GM12874 (cell line): ENCODE data around the gene ASIC4.

Source experiments
- TF ChIP-seq, protein P1 (sequence below): IDR thresholded peaks from 2 replicates; pipeline ENCODE4 v1.5.1; 2011; ENCODE audit warnings: low read depth, mild to moderate bottlenecking, control low read depth, low read length, moderate library complexity; ENCODE audit not compliant: insufficient read depth

ASIC4 gene

DNA sequence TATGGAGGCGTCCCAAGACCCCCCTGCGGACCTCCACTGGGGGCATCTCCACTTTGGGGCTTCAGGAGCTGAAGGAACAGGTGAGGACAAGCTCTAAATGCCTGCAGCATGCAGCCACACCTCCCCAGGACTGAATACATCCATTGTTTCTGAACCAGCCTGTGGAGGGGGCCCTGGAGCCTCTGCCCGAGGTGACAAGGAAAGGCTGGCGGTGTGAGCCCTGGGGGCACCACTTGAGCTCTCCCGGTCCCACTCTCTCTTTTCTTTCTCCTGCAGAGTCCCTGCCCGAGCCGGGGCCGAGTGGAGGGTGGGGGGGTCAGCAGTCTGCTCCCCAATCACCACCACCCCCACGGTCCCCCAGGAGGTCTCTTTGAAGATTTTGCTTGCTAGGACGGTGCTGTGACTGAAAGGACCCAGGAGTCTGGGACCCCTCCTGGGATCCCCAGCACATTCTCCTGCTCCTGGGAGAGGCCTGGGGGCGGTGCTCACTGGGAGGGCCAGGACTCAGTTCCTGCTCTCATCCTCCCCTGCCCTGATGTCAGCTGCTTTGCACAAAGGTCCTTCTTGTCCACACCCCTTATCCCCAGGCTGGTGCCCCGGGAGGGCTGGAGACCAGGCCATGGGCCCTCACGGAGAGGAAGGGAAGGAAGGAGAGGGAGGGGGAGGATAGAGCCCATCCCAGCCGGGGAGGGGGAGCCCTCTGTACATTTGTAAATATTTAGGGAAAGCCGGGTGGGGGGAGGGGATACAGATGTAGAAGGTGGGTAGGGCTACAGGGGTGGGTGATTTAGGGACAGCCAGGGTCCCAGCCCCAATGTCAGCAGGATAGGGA lies 23.6 kb downstream of the ASIC4 start:
- TF ChIP-seq, protein P1, sequence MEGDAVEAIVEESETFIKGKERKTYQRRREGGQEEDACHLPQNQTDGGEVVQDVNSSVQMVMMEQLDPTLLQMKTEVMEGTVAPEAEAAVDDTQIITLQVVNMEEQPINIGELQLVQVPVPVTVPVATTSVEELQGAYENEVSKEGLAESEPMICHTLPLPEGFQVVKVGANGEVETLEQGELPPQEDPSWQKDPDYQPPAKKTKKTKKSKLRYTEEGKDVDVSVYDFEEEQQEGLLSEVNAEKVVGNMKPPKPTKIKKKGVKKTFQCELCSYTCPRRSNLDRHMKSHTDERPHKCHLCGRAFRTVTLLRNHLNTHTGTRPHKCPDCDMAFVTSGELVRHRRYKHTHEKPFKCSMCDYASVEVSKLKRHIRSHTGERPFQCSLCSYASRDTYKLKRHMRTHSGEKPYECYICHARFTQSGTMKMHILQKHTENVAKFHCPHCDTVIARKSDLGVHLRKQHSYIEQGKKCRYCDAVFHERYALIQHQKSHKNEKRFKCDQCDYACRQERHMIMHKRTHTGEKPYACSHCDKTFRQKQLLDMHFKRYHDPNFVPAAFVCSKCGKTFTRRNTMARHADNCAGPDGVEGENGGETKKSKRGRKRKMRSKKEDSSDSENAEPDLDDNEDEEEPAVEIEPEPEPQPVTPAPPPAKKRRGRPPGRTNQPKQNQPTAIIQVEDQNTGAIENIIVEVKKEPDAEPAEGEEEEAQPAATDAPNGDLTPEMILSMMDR: no peak

DNA sequence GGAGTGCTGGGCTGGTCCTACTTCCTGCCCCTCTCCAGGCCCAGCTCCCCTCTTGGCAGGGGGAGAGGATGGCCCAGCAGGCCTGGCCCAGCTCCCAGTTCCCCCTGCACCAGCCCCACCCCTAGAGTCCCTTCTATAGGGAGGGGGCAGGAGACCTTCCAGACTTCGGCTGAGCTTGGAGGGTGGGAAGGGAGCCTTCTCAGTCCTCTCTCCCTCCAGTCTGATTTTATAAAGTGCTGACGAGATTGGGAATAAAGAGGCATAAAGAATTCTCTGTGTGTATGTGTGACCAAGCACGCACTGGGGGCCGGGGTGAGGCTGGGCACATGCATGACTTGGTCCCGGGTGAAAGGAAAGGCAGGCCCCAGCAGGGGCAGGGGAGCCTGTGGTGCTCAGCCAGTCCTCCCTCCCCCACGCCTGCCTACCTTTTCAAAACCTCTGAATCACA lies 24.2 kb downstream of the ASIC4 start:
- TF ChIP-seq, protein P1: no peak

DNA sequence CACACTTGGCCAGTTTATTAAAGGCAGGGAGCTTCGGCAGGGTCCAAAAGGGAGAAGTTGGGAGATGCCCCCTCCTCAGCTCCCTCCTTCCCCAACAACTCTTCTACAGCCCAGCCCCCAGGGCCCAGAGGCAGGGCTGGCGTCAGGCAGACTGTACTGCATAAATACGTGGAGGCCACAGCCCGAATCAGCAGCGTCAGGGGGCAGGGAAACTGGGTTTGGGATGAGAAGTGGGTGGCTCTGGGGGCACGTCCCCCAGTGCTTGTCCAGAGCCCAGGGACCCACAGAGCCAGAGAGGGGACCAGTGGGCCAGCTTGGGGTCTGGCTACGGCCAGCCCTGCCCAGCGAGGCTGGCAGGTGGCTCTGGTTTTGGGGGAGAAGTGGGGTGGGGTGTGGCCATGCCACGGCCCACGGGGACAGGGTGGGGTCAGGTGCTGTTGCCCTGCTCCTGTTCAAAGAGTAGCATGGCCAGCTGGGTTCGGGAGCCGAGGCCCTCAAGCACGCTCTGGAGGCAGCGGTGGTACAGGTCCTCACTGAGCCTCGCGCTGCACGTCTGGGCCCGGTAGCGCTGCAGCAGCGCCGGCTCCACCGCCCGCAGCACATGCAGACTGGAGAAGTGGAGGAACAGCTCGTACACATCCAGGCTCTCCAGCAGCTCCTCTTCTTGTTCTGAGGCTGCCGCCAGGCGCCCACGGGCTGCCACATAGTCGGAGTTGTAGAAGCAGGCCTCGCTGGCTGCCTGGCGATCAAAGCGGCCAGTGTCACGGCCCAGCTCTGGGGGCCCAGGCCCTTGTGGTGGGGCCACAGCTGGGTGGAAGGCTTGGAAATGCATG lies 24.9 kb downstream of the ASIC4 start:
- TF ChIP-seq, protein P1: no peak

DNA sequence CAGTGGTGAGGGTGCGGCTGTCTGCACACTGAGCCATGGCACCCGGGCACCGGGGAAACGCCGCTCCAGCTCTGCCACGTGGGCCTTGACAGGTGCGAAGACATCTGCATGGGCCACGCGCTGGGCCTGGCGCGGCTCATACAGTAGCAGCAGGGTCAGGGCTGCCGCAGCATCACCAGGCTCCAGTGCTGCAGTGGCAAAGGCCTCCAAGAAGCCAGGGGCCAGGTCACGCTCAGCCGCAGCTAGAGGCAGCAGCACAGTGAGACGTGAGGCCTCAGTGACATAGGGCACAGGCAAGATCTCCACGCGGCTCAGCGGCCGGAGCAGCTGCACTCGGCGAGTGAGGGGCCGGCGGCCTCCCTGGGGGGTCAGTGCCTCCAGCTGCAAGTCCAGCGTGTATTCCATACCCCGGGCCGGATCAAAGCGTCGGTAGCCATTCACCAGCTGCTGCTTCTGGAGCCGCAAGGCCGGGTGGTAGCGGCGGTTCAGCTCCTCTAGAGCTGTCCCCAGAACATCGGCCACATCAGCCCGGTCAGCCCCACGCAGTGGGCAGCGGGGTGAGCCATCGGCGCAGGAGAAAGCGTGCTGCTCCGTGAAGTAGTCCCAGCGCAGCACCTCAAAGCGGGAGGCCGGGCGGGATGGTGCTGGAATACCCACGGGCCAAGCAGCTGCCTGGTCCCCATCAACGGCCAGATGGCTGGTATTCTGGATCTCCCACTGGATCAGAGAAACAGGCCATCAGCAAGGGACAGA lies 25.8 kb downstream of the ASIC4 start:
- TF ChIP-seq, protein P1: no peak

DNA sequence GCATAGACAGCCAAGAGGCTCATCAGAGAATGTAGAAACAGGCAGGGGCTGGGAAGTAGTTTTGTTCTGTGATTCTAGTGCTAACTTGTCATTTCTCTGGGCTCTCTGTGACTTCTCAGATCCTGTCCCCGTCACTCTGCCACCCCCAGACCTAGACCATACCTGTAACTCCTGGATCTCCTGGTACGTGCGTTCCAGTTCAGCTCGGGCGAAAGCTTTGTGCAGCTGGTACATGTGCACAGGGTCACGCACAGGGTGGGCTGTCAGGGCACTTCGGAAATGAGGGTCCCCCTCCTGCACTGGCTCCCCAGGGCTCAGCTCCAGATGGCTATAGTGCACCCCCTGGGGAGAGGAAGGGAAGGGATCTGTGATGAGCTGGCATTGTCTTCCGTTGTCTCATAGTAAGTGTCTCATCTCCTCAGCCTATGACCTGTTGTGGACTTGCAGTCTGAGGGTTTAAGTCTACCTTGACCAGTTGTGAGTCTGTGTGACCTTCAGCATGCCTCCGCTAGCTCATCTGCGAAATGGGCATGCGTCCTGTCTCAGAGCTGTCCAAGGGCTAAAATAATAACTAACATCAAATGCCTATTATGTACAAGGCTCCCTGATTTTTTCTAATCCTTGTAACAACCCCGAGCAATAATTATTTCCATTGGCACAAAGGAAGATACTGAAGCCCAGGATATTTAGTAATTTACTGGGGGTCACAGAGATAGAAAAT lies 26.7 kb downstream of the ASIC4 start:
- TF ChIP-seq, protein P1: no peak

DNA sequence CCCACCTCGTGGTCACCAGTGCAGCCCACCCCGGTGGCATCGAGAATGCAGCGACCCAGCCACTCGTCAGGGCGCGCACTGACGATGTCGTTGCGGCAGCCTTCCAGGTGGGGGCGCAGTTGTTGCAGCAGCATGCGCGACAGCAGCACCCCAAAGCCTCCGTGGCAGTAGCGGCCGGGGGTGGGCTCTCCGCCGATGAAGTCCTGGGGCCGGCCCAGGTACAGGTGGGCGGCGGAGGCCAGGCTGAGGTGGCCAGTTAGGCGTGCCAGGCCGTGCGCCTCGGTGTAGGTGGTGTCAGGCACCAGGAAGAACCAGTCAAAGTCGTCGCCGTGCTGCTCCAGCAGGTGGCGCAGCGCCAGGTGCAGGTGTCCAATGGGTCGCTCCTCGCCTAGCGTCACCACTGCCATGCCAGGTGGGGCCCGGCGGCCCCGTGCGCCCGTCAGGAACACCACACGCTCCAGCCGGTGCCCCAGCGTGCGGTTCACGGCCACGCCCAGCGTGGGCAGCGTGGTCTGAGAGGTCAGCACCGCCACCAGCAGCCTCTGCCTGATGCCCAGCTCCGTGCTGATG lies 27.4 kb downstream of the ASIC4 start:
- TF ChIP-seq, protein P1: peak; percentile 90
